Bronchial epithelial cell (primary cell): ENCODE measurements around the gene PLXNA3. TPM values are rescaled to one million over a fixed set of nuclear protein-coding genes. Genes with fewer than 3 reads are reported as not detected.
A peak's percentile ranks its signal among the peaks of the same experiment; 100 is the strongest.

Experiments used
- DNase-seq: peaks from one replicate; pipeline ENCODE4 v3.0.0-alpha.2; 2010; ENCODE audit warnings: low read depth
- FAIRE-seq: peaks from 2 replicates; lab custom pipeline; 2011; peaks lifted over from hg19 to GRCh38; lab: Jason Lieb, UNC
- H3K27me3 ChIP-seq: 2 replicates; pipeline ENCODE4 v1.5.1; 2011; ENCODE audit warnings: low read length; ENCODE audit not compliant: control insufficient read depth, insufficient read depth
- H3K36me3 ChIP-seq: 2 replicates; pipeline ENCODE4 v1.5.1; 2011; ENCODE audit warnings: low read length; ENCODE audit not compliant: control insufficient read depth, insufficient read depth
- H3K4me3 ChIP-seq: 2 replicates; pipeline ENCODE4 v1.5.1; 2011; ENCODE audit warnings: mild to moderate bottlenecking, low read depth, low read length, control low read depth
- total RNA-seq: library from RNA; depleted of rRNA; stranded (reverse); fragments of >200 nt; gene quantifications from 2 replicates; pipeline ENCODE4 v1.2.1, GENCODE V29; 2014
- TF ChIP-seq, protein P1 (sequence below): IDR thresholded peaks from 2 replicates; pipeline ENCODE4 v1.5.1; 2011; ENCODE audit warnings: mild to moderate bottlenecking, moderate library complexity, low read length, control low read depth, inconsistent platforms; ENCODE audit not compliant: insufficient read depth, severe bottlenecking

The PLXNA3 gene
- total RNA-seq, 1 donor from 2014 or later = 8.7 TPM

DNA sequence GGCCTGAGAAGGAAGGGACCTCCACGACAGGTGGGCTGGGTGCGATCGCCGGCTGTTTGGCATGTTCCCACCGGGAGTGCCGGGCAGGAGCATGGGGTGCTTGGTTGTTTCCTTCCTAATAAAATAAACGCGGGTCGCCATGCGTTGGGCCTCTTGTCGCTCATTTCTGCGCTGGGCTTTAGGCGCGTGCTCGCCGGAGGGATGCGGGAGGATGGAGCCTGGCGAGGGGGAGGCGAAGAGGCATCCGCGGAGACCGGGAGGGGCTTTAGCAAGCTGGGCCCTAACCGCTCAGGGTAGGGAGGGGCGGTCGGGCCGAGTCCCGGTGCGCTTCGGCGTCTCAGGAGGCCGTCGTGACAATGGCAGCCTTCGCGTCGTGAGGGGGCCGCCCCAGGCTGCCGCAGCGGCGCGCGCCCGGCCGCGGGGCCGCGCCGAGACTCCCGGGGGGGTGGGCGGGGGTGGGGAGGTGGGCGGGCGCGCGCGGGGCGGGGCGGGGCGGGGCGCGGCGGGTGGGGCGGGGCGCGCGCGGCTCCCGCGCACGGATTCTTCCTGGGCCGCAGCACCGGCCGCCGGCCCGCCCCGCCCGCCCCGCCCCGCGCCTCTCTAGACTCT, 21.6 kb upstream of the PLXNA3 start:
- Histone ChIP-seq H3K27me3 (no peaks in the 10 kb centered on the region), H3K4me3 (peak overlapping the region; percentile 71), H3K36me3 (peaks cover 12% of the 10 kb centered on the region)
- FAIRE-seq (no peak), DNase-seq (no peak)
- TF ChIP-seq, protein P1, sequence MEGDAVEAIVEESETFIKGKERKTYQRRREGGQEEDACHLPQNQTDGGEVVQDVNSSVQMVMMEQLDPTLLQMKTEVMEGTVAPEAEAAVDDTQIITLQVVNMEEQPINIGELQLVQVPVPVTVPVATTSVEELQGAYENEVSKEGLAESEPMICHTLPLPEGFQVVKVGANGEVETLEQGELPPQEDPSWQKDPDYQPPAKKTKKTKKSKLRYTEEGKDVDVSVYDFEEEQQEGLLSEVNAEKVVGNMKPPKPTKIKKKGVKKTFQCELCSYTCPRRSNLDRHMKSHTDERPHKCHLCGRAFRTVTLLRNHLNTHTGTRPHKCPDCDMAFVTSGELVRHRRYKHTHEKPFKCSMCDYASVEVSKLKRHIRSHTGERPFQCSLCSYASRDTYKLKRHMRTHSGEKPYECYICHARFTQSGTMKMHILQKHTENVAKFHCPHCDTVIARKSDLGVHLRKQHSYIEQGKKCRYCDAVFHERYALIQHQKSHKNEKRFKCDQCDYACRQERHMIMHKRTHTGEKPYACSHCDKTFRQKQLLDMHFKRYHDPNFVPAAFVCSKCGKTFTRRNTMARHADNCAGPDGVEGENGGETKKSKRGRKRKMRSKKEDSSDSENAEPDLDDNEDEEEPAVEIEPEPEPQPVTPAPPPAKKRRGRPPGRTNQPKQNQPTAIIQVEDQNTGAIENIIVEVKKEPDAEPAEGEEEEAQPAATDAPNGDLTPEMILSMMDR = no peak

GRCh38 chrX:154436983-154437752, 20.9 kb upstream of the PLXNA3 start, which contains the start of gene GDI1:
Gene GDI1 (plus strand): TSS chrX:154437154. CDS start chrX:154437255, 101 bp downstream.
- peaks cover 16% of the 10 kb centered on the region for H3K36me3 ChIP-seq
- FAIRE-seq (no peak), DNase-seq (no peak)
- no peaks in the 10 kb centered on the region for H3K27me3 ChIP-seq
- TF ChIP-seq, protein P1 = no peak
- H3K4me3 ChIP-seq = peak within 1 kb of the TSS; percentile 71

GRCh38 chrX:154437971-154438893, 19.8 kb upstream of the PLXNA3 start:
- Histone ChIP-seq H3K36me3 (peaks cover 15% of the 10 kb centered on the region), H3K4me3 (peak overlapping the region; percentile 71)
- no peak for FAIRE-seq

DNA sequence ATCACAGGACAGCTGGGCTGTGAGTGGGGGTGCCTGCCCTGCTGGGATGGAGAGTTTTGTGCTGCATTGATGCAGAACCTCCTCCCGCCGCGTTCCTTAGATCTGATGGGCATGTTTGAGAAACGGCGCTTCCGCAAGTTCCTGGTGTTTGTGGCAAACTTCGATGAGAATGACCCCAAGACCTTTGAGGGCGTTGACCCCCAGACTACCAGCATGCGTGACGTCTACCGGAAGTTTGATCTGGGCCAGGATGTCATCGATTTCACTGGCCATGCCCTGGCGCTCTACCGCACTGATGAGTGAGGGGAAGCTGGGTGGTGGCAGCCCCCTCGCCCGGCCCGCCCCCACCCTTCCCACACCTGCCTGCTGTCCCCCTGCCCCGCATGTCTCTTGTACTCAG, 18.2 kb upstream of the PLXNA3 start:
- no peaks in the 10 kb centered on the region for H3K27me3 ChIP-seq
- peaks cover 15% of the 10 kb centered on the region for H3K36me3 ChIP-seq
- no peak for FAIRE-seq
- TF ChIP-seq, protein P1 = no peak
- no peak for DNase-seq
- H3K4me3 ChIP-seq = no peak overlapping the region

More at GRCh38 chrX:154437971-154438893, 19.8 kb upstream of the PLXNA3 start:
- DNase-seq = no peak
- no peaks in the 10 kb centered on the region for H3K27me3 ChIP-seq
- TF ChIP-seq, protein P1 = no peak

DNA sequence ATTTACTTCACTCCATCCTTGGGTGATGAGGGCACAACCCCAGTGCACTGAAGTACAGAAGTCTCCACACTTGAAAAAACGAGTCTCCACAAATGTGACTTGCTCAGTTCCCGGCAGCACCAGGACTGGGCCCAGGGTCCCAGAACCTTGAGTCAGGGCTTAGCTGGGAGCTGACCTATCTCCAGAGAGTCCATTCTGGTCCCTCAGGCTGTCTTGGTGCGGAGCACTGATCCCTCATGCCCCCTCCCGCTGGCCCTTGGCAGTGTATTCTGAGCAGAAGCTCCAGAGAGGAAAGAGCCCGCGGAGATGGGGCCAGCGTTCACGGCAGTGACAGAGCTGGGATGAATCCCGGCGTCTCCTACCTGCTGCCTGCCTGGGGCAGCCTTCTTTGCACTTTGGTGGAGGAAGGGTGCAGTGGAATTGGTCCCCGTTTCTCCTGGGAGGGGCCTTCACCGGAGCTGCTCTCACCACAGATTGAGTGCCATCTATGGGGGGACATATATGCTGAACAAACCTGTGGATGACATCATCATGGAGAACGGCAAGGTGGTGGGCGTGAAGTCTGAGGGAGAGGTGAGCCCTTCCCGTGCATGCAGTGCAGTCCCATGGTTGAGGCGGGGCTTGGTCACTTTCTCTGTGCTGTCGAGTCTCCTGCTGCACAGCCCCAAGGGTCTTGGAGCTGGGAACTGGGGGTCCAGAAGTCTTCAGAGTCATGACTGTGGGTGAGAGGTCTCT, 17.3 kb upstream of the PLXNA3 start:
- Histone ChIP-seq H3K36me3 (peaks cover 11% of the 10 kb centered on the region), H3K4me3 (no peak overlapping the region), H3K27me3 (no peaks in the 10 kb centered on the region)
- TF ChIP-seq, protein P1 = no peak
- FAIRE-seq (no peak), DNase-seq (no peak)
